GM13977 (cell line): ENCODE data around the gene HERC3.

Experiments
- DNase-seq: peaks from one replicate; pipeline ENCODE4 v3.0.0; 2012; ENCODE audit warnings: low spot score
- in situ Hi-C: fragments of 300-500 bp; cut with MboI; formaldehyde crosslinking; loops from one replicate; pipeline ENCODE4 v1.12.0; 2022; ENCODE audit warnings: low sequenced_read_pairs, low pct_unique_long_range_greater_than_20kb, mixed read lengths, inconsistent platforms; ENCODE audit not compliant: unreplicated experiment
- TF ChIP-seq, protein P1 (sequence below): IDR thresholded peaks from 2 replicates; pipeline ENCODE4 v1.5.1; 2012; ENCODE audit warnings: mild to moderate bottlenecking, control low read depth; ENCODE audit not compliant: insufficient read depth; ENCODE audit errors: extremely low read depth, missing control alignments

Gene HERC3

DNA sequence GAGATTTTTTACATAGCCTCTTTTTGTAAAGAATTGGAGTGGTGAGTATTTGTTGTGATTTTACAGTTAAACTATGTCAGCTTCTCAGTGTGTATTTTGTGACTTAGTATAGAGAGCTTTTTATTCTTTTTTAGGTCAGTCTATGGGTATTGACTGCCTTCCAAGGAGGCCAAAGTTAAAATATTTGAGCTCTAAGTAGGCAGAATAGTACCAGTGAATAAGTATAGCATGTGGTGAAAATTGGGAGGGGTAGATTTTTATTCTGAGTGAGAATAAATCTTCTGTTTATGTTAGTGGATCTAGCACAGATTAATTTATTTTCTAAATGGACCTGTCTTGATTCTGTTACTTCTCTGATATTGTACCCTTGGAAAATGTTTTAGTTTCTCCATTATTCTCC lies 37.5 kb downstream of the HERC3 start:
- in situ Hi-C loops, result no loop called here
- TF ChIP-seq, protein P1, sequence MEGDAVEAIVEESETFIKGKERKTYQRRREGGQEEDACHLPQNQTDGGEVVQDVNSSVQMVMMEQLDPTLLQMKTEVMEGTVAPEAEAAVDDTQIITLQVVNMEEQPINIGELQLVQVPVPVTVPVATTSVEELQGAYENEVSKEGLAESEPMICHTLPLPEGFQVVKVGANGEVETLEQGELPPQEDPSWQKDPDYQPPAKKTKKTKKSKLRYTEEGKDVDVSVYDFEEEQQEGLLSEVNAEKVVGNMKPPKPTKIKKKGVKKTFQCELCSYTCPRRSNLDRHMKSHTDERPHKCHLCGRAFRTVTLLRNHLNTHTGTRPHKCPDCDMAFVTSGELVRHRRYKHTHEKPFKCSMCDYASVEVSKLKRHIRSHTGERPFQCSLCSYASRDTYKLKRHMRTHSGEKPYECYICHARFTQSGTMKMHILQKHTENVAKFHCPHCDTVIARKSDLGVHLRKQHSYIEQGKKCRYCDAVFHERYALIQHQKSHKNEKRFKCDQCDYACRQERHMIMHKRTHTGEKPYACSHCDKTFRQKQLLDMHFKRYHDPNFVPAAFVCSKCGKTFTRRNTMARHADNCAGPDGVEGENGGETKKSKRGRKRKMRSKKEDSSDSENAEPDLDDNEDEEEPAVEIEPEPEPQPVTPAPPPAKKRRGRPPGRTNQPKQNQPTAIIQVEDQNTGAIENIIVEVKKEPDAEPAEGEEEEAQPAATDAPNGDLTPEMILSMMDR, result no peak
- no peak for DNase-seq

DNA sequence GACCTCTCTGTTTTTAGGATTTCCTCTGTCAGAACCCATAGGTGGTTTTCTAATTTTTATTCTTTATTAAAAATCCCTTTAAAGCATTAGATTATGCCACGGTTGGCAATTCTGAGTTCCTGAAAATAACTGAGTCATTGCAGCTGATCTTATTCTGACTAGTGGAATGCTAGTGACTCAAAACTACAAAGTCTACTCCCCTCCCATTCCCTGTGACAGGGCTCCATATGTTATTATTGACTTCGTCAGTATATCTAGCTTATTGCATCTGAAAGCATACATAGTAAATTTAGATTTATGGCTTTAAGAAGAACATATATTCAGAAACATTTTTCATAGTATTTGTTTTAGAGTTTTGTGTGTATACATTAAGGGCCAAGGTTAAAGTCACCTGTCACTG lies 38.5 kb downstream of the HERC3 start:
- in situ Hi-C loops, result no loop called here
- DNase-seq, result no peak
- TF ChIP-seq, protein P1, result no peak

DNA sequence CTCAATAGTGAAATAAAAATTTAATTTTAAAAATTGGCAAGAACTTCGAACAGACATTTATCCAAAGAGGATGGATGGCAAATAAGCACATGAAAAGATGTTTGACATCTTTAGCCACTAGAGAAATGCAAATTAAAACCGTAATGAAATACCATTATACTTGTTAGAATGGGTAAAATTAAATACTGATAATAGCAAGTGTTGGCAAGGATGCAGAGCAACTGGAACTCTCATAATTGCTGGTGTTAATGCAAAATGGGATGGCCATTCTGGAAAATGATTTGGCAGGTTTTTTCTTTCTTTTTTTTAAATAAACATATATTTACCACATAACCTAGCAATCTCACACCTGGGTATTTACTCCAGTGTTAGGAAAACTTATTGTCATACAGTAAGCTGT lies 51.7 kb downstream of the HERC3 start:
- TF ChIP-seq, protein P1, result no peak
- in situ Hi-C loops, result no loop called here
- DNase-seq, result no peak

DNA sequence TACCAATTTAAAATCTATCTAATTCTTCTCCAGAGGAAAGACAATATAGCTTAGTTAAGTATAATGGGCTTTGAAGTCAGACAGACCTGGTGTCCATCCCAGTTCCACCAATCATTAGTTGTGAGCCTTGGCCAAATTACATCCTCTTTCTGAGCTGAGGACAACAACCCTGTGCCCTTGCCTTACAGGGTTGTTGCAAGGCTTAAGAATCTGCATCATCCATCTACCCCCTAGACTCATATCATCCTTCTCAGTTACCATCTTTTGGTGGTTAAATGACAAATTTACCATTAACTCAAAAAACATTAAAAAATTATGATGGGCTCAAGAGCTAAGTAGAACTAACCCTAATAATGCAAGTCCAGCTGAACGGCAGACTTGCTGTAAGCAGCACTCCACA lies 53.7 kb downstream of the HERC3 start:
- no peak for DNase-seq
- in situ Hi-C loops, result no loop called here
- TF ChIP-seq, protein P1, result no peak

DNA sequence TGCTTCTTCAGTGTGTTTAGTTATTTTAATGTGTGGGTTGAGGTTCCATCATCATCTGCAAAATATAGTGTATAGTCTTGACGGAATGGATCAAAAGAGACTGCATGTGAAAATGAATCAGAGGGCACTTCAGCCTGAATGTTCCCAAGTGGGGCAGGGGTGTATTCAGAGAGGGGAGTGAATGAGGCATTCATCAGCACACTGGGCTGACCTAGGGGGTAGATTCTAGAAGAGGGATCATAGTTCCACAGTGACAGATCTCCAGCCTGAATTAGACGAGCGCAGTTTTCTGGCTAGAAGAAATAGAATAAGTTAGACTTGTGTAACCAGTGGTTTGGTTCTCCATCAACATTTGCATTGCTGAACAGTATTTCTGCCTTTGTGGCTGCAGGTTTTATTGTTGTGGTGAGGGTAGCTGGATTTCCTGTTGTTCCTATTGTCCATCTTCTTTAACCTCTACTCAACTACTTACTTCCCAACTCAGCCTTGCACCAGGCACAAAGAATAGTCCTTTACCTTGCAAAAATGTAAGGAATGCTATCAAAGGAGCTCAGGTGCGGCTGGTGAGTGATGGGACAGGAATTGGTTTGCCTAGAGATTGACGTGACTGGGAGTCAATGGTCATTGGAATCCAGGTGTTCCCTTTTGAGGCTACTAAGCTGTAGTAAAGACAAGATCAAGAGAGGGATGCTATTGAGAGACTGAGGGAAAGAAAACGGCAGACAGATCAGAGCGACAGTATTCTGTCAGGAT lies 54.4 kb downstream of the HERC3 start:
- no peak for DNase-seq
- TF ChIP-seq, protein P1, result no peak
- in situ Hi-C loops, result no loop called here

DNA sequence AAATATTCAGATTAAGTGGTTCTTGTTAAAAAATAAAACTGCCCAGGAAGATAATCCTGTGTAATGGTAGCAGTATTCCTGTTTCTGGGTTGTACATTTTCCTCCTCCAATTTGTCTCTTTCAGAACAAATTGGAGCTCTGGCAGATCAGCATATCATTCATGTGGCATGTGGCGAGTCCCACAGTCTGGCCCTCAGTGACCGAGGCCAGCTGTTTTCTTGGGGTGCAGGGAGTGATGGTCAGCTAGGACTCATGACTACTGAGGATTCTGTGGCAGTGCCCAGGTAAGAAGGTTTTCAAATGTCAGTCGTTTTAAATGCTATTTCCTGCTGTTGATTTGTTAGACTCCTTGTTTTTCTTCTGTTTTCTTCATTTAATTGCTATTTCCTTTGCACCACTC lies 57.4 kb downstream of the HERC3 start:
- DNase-seq, result no peak
- TF ChIP-seq, protein P1, result no peak
- in situ Hi-C loops, result no loop called here
